GM23248 (cell line): ENCODE results near the gene PDE8B.

Experiments
- EZH2 ChIP-seq: fragments of 200-600 bp; sonication (generic); IDR thresholded peaks from 2 replicates; pipeline ENCODE4 v1.6.1; 2018; ENCODE audit warnings: antibody characterized with exemption, mild to moderate bottlenecking; ENCODE audit not compliant: insufficient read depth, poor library complexity, severe bottlenecking
- EZH2phosphoT487 ChIP-seq: fragments of 200-600 bp; sonication (generic); IDR thresholded peaks from 2 replicates; pipeline ENCODE4 v1.6.1; 2018; ENCODE audit warnings: antibody characterized with exemption, moderate library complexity, mild to moderate bottlenecking, low read depth; ENCODE audit not compliant: insufficient read depth

DNA sequence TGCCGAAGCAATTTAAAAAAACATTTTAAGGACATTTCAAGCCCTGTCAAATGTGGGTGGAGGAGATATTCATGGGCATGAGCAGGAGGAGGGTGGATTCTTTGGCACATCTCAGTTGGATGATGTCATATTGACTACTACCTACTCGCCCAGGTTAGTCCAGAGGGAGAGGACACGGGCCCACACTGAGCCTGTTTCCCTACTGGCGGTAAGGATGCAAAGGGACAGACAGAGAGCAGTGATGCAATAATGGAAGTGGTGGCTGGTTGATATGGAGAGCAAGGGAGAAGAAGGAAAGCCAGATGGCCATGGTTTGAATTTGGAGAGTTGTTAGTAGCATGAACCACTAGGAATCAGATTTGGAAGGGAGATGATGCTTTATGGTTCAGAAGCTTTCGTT lies 34.1 kb upstream of the PDE8B start:
- TF ChIP-seq EZH2 (no peak), EZH2phosphoT487 (no peak)
